ENCODE measurements around the gene SAC3D1.
"Not testable (repeated sequence)": the region's sequence is repeated elsewhere in the genome, so short reads cannot be mapped to it uniquely, and the experiment has no call there.

SAC3D1 gene

GRCh38 chr11:65040847-65041622 is at the start of gene SAC3D1:
TSS of gene SAC3D1 (plus strand) at chr11:65041210. CDS start at chr11:65041293, 83 bp downstream.
- peak; percentile 93 for DNase-seq

- no peak for DNase-seq
Observed at GRCh38 chr11:64994318-64994717, 46.7 kb upstream of the SAC3D1 start.

GRCh38 chr11:64996327-64996709 is 44.7 kb upstream of the SAC3D1 start:
- DNase-seq, result no peak

- peak; percentile 67 for DNase-seq
Observed at GRCh38 chr11:64996710-64997380, 44.2 kb upstream of the SAC3D1 start, which contains the start of gene BATF2. TSS of gene BATF2 (minus strand) at chr11:64996971. CDS start at chr11:64996914, 57 bp downstream.

- no peak for DNase-seq
Observed at GRCh38 chr11:64998141-64998540, 42.9 kb upstream of the SAC3D1 start.

GRCh38 chr11:64998690-64999431 is 42.1 kb upstream of the SAC3D1 start:
- no peak for DNase-seq

GRCh38 chr11:64999478-64999877 is 41.5 kb upstream of the SAC3D1 start:
- DNase-seq, result no peak

GRCh38 chr11:65002706-65003105 is 38.3 kb upstream of the SAC3D1 start:
- DNase-seq, result no peak

GRCh38 chr11:65003282-65003681 is 37.7 kb upstream of the SAC3D1 start:
- no peak for DNase-seq

- DNase-seq, result not testable (repeated sequence)
Observed at GRCh38 chr11:65003968-65004367, 37.0 kb upstream of the SAC3D1 start.

- no peak for DNase-seq
Observed at GRCh38 chr11:65008016-65008415, 33.0 kb upstream of the SAC3D1 start.

- no peak for DNase-seq
Observed at GRCh38 chr11:65008873-65009272, 32.1 kb upstream of the SAC3D1 start.

GRCh38 chr11:65013130-65013887 is 27.7 kb upstream of the SAC3D1 start:
- DNase-seq, result peak; percentile 95

GRCh38 chr11:65013888-65014725 is 26.9 kb upstream of the SAC3D1 start, which contains the start of gene ARL2:
TSS of gene ARL2 (plus strand) at chr11:65014160. CDS start at chr11:65014208, 48 bp downstream.
- DNase-seq, result peak; percentile 95

GRCh38 chr11:65014726-65015227 is 26.2 kb upstream of the SAC3D1 start:
- DNase-seq, result no peak

- DNase-seq, result no peak
Observed at GRCh38 chr11:65016705-65017104, 24.3 kb upstream of the SAC3D1 start.

- DNase-seq, result no peak
Observed at GRCh38 chr11:65017937-65018336, 23.1 kb upstream of the SAC3D1 start.

- DNase-seq, result no peak
Observed at GRCh38 chr11:65019824-65020223, 21.2 kb upstream of the SAC3D1 start.

- no peak for DNase-seq
Observed at GRCh38 chr11:65021003-65021402, 20.0 kb upstream of the SAC3D1 start.

- no peak for DNase-seq
Observed at GRCh38 chr11:65021509-65021908, 19.5 kb upstream of the SAC3D1 start.

GRCh38 chr11:65023502-65023901 is 17.5 kb upstream of the SAC3D1 start:
- not testable (repeated sequence) for DNase-seq
